ENCODE measurements around the gene SPAG4. TPM values are rescaled to one million over a fixed set of nuclear protein-coding genes. Genes with fewer than 3 reads are reported as not detected.

Gene SPAG4
- total and polyA plus RNA-seq, 10 of the 15 experiments (the other 5 are each of a cell fraction or from before 2014, with no cell fraction given) = 0.90 to 12.5 (median 2.4) TPM

- no peak for ATAC-seq
- Histone ChIP-seq H3K9me3 (replicated peaks; ENCODE audit: control insufficient read depth, insufficient read depth, low read length) (no peaks in the 10 kb centered on the region), H3K79me2 (ENCODE audit: control insufficient read depth, insufficient read depth, low read length) (peaks cover 82% of the 10 kb centered on the region), H3K9ac (ENCODE audit: control insufficient read depth, insufficient read depth, low read length) (no peak overlapping the region), H3K4me1 (ENCODE audit: control insufficient read depth, insufficient read depth, low read length) (no peaks in the 10 kb centered on the region), H3K27ac (ENCODE audit: control insufficient read depth, insufficient read depth) (no peak overlapping the region), H3K4me3 (no peak overlapping the region), H3K4me2 (ENCODE audit: control insufficient read depth, insufficient read depth) (no peak overlapping the region), H3K27me3 (replicated peaks in 1 of 2; ENCODE audit: control insufficient read depth in 2 of 2, insufficient read depth in 2 of 2, low read length in 1 of 2) (no peaks in the 10 kb centered on the region), H4K20me1 (ENCODE audit: control insufficient read depth, insufficient read depth) (peaks cover 9% of the 10 kb centered on the region), H3K36me3 (ENCODE audit: control insufficient read depth in 2 of 2, insufficient read depth in 2 of 2, low read length in 1 of 2) (peaks cover 19 to 30% of the 10 kb centered on the region in 2 experiments), H2AFZ (ENCODE audit: control insufficient read depth, low read depth, low read length) (no peak overlapping the region)
- intact Hi-C loops (cut with micrococcal nuclease; ENCODE audit: unreplicated experiment) (no loop called here), in situ Hi-C loops (cut with MboI) (no loop called here)
- ChIA-PET SMC1A (ENCODE audit: uncharacterized antibody, unreplicated experiment) (interaction anchor here (1.1 kb wide), 1 partner anchor 82 kb away, joined by 3 read pairs; no protein-coding TSS in a partner anchor), POLR2A (interaction anchor here (0.7 kb wide), 1 partner anchor 89 kb away, joined by 3 read pairs; the partner anchor contains the start of gene RBM39), CTCF (interaction anchor here (1.2 kb wide), 1 partner anchor 36 kb away, joined by 4 read pairs; no protein-coding TSS in a partner anchor), RAD21 (ENCODE audit: unreplicated experiment) (interaction anchor here (0.6 kb wide), 1 partner anchor 74 kb away, joined by 3 read pairs; no protein-coding TSS in a partner anchor)
- no TSS peak for BruUV-seq (replicated peaks)
- no peak for DNase-seq (ENCODE audit: low read depth, low spot score)
- no peak for FAIRE-seq
- TF ChIP-seq PAX8 (IDR thresholded peaks at IDR 0.05) = no peak
- no peak for TF ChIP-seq CHD1 (IDR thresholded peaks at IDR 0.05; ENCODE audit: low read depth, low read length)
- 100% methylated on average over 3 of the region's 3 CpGs for WGBS (ENCODE audit: insufficient coverage, insufficient replicate concordance, low lambda C conversion rate, missing lambda C conversion rate)
Measured at GRCh38 chr20:35653430-35653734, 37.8 kb downstream of the SPAG4 start.

- peaks cover 84% of the 10 kb centered on the region for H3K79me2 ChIP-seq (ENCODE audit: control insufficient read depth, insufficient read depth, low read length)
- ChIA-PET CTCF (interaction anchor here (1.2 kb wide), 1 partner anchor 36 kb away, joined by 4 read pairs; no protein-coding TSS in a partner anchor), SMC1A (ENCODE audit: uncharacterized antibody, unreplicated experiment) (interaction anchor here (1.1 kb wide), 1 partner anchor 81 kb away, joined by 3 read pairs; no protein-coding TSS in a partner anchor), RAD21 (ENCODE audit: unreplicated experiment) (interaction anchor here (0.6 kb wide), 1 partner anchor 75 kb away, joined by 3 read pairs; no protein-coding TSS in a partner anchor), POLR2A (interaction anchor here (0.7 kb wide), 1 partner anchor 88 kb away, joined by 3 read pairs; the partner anchor contains the start of gene RBM39)
- H3K27me3 ChIP-seq (replicated peaks in 1 of 2; ENCODE audit: control insufficient read depth in 2 of 2, insufficient read depth in 2 of 2, low read length in 1 of 2) = no peaks in the 10 kb centered on the region
- H3K4me1 ChIP-seq (ENCODE audit: control insufficient read depth, insufficient read depth, low read length) = no peaks in the 10 kb centered on the region
- peaks cover 10% of the 10 kb centered on the region for H4K20me1 ChIP-seq (ENCODE audit: control insufficient read depth, insufficient read depth)
- H3K9me3 ChIP-seq (replicated peaks; ENCODE audit: control insufficient read depth, insufficient read depth, low read length) = no peaks in the 10 kb centered on the region
- 97% methylated on average over 4 of the region's 4 CpGs for WGBS (ENCODE audit: insufficient coverage, insufficient replicate concordance, low lambda C conversion rate, missing lambda C conversion rate)
- no peak for FAIRE-seq
- TSS peak; percentile 24 for BruUV-seq (replicated peaks)
- DNase-seq (ENCODE audit: low read depth, low spot score) = no peak
- H3K4me3 ChIP-seq = no peak overlapping the region
- H3K4me2 ChIP-seq (ENCODE audit: control insufficient read depth, insufficient read depth) = no peak overlapping the region
- no peak overlapping the region for H3K27ac ChIP-seq (ENCODE audit: control insufficient read depth, insufficient read depth)
- ATAC-seq = no peak
- intact Hi-C loops (cut with micrococcal nuclease; ENCODE audit: unreplicated experiment) = no loop called here
- no peak overlapping the region for H2AFZ ChIP-seq (ENCODE audit: control insufficient read depth, low read depth, low read length)
- H3K9ac ChIP-seq (ENCODE audit: control insufficient read depth, insufficient read depth, low read length) = no peak overlapping the region
- in situ Hi-C loops (cut with MboI) = no loop called here
- H3K36me3 ChIP-seq (ENCODE audit: control insufficient read depth in 2 of 2, insufficient read depth in 2 of 2, low read length in 1 of 2) = peaks cover 19 to 30% of the 10 kb centered on the region in 2 experiments
- TF ChIP-seq TCF12 (IDR thresholded peaks at IDR 0.05; ENCODE audit: low read depth, low read length) (no peak), YY1 (IDR thresholded peaks at IDR 0.05; ENCODE audit: low read depth, low read length) (no peak), SMAD1 (IDR thresholded peaks at IDR 0.05; ENCODE audit: low read depth, partially characterized antibody) (no peak), SIN3A (IDR thresholded peaks at IDR 0.05; ENCODE audit: low read depth, low read length) (no peak), TCF7 (IDR thresholded peaks at IDR 0.05; ENCODE audit: borderline replicate concordance) (no peak), ASH2L (IDR thresholded peaks at IDR 0.05; ENCODE audit: borderline replicate concordance, low read depth) (no peak), TCF3 (IDR thresholded peaks at IDR 0.05; ENCODE audit: borderline replicate concordance, insufficient read depth, low read depth, low read length) (no peak), CREM (IDR thresholded peaks at IDR 0.05; ENCODE audit: low read depth) (no peak), ATF7 (IDR thresholded peaks at IDR 0.05; ENCODE audit: low read depth) (no peak), SREBF2 (IDR thresholded peaks at IDR 0.05; ENCODE audit: low read length) (no peak), GABPA (IDR thresholded peaks at IDR 0.05; ENCODE audit: low read depth) (no peak), NFYA (IDR thresholded peaks at IDR 0.05; ENCODE audit: borderline replicate concordance, low read depth, low read length) (no peak), PRDM15 (CRISPR knock-in tag; IDR thresholded peaks at IDR 0.05) (no peak)
Measured at GRCh38 chr20:35653893-35654292, 38.3 kb downstream of the SPAG4 start.

All from GM12878 (cell line).